SK-N-SH treated with all-trans-retinoic acid at 6 μM for 48 hours (cell line): Measurements from ENCODE around the gene ZBTB9.

ENCODE experiments used
- ATAC-seq: fragments of 200-7000 bp; cut with Tn5 transposase; 3 replicates; pipeline ENCODE4 v1.9.1; 2020; ENCODE audit warnings: mild to moderate bottlenecking, moderate library complexity
- BACH2 ChIP-seq: fragments of 250-450 bp; sonication (Bioruptor Pico); IDR thresholded peaks from 2 replicates; pipeline ENCODE4 v1.9.0; 2021; ENCODE audit warnings: mild to moderate bottlenecking, borderline replicate concordance
- CSDC2 ChIP-seq: fragments of 250-450 bp; sonication (Bioruptor Pico); IDR thresholded peaks from 2 replicates; pipeline ENCODE4 v1.5.0; 2020; ENCODE audit warnings: mild to moderate bottlenecking, moderate library complexity
- GLIS3 ChIP-seq: fragments of 250-450 bp; sonication (Bioruptor Pico); IDR thresholded peaks from 2 replicates; pipeline ENCODE4 v1.5.0; 2020; ENCODE audit warnings: mild to moderate bottlenecking, moderate library complexity
- OSR1 ChIP-seq: fragments of 250-450 bp; sonication (Bioruptor Pico); IDR thresholded peaks from 2 replicates; pipeline ENCODE4 v1.8.0; 2022; ENCODE audit warnings: moderate library complexity, mild to moderate bottlenecking, inconsistent platforms
- RARB ChIP-seq: fragments of 250-450 bp; sonication (Bioruptor Pico); IDR thresholded peaks from 2 replicates; pipeline ENCODE4 v1.8.0; 2021; ENCODE audit warnings: mild to moderate bottlenecking, moderate library complexity
- SNAI2 ChIP-seq: fragments of 250-450 bp; sonication (Bioruptor Pico); IDR thresholded peaks from 2 replicates; pipeline ENCODE4 v1.5.0; 2020; ENCODE audit warnings: mild to moderate bottlenecking, moderate library complexity
- TCF4 ChIP-seq: fragments of 250-450 bp; sonication (Bioruptor Pico); IDR thresholded peaks from 2 replicates; pipeline ENCODE4 v1.8.0; 2021; ENCODE audit warnings: mild to moderate bottlenecking, moderate library complexity, borderline replicate concordance
- TOX ChIP-seq: fragments of 250-450 bp; sonication (Bioruptor Pico); IDR thresholded peaks from 2 replicates; pipeline ENCODE4 v1.8.0; 2021; ENCODE audit warnings: mild to moderate bottlenecking, moderate library complexity, borderline replicate concordance
- ZC3H10 ChIP-seq: fragments of 250-450 bp; sonication (Bioruptor Pico); IDR thresholded peaks from 2 replicates; pipeline ENCODE4 v1.5.1; 2021; ENCODE audit warnings: mild to moderate bottlenecking, moderate library complexity
- ZFP3 ChIP-seq: fragments of 250-450 bp; sonication (Bioruptor Pico); IDR thresholded peaks from 2 replicates; pipeline ENCODE4 v1.5.0; 2020; ENCODE audit warnings: mild to moderate bottlenecking, moderate library complexity
- ZFP30 ChIP-seq: fragments of 450-650 bp; formaldehyde crosslinking; IDR thresholded peaks from 2 replicates; pipeline ENCODE4 v1.5.0; 2022; ENCODE audit warnings: mild to moderate bottlenecking, moderate library complexity
- ZNF565 ChIP-seq: fragments of 450-650 bp; formaldehyde crosslinking; conservative IDR thresholded peaks from 2 replicates; pipeline ENCODE4 v1.5.0; 2020; ENCODE audit warnings: low read depth, mild to moderate bottlenecking, moderate library complexity
- ZNF70 ChIP-seq: fragments of 450-650 bp; formaldehyde crosslinking; IDR thresholded peaks from 2 replicates; pipeline ENCODE4 v1.5.0; 2020; ENCODE audit warnings: mild to moderate bottlenecking, moderate library complexity
- ZNF8 ChIP-seq: fragments of 450-650 bp; formaldehyde crosslinking; IDR thresholded peaks from 2 replicates; pipeline ENCODE4 v1.5.0; 2020; ENCODE audit warnings: mild to moderate bottlenecking, moderate library complexity
- TF ChIP-seq, protein P1 (sequence below): fragments of 250-450 bp; sonication (Bioruptor Pico); IDR thresholded peaks from 2 replicates; pipeline ENCODE4 v1.8.0; 2020; ENCODE audit warnings: mild to moderate bottlenecking, moderate library complexity, borderline replicate concordance
- TF ChIP-seq, protein P2 (sequence below): fragments of 250-450 bp; sonication (Bioruptor Pico); IDR thresholded peaks from 2 replicates; pipeline ENCODE4 v1.5.1; 2020; ENCODE audit warnings: low read depth, mild to moderate bottlenecking, moderate library complexity
- TF ChIP-seq, protein P3 (sequence below): fragments of 250-450 bp; sonication (Bioruptor Pico); IDR thresholded peaks from 2 replicates; pipeline ENCODE4 v1.8.0; 2021; ENCODE audit warnings: low read depth, mild to moderate bottlenecking, moderate library complexity, borderline replicate concordance
- TF ChIP-seq, protein P4 (sequence below): fragments of 250-450 bp; sonication (Bioruptor Pico); IDR thresholded peaks from 2 replicates; pipeline ENCODE4 v1.5.1; 2021; ENCODE audit warnings: mild to moderate bottlenecking, moderate library complexity

ZBTB9 gene

DNA sequence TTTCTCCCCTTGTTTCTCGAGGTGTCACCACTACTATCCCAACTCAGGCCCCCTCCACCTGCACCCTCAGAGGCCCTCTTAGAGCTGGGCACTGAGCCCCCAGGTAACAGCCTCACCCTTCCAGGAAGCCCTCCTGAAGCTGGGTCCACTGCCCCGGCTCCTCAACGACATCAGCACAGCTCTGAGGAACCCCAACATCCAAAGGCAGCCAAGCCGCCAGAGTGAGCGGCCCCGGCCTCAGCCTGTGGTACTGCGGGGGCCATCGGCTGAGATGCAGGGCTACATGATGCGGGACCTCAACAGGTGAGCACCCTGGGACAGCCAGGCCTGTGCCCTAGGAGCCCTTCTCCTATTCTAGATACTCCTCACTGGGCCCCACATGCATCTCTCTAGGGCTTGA is 12.9 kb upstream of the ZBTB9 start:
- ATAC-seq: no peak
- TF ChIP-seq, protein P1, sequence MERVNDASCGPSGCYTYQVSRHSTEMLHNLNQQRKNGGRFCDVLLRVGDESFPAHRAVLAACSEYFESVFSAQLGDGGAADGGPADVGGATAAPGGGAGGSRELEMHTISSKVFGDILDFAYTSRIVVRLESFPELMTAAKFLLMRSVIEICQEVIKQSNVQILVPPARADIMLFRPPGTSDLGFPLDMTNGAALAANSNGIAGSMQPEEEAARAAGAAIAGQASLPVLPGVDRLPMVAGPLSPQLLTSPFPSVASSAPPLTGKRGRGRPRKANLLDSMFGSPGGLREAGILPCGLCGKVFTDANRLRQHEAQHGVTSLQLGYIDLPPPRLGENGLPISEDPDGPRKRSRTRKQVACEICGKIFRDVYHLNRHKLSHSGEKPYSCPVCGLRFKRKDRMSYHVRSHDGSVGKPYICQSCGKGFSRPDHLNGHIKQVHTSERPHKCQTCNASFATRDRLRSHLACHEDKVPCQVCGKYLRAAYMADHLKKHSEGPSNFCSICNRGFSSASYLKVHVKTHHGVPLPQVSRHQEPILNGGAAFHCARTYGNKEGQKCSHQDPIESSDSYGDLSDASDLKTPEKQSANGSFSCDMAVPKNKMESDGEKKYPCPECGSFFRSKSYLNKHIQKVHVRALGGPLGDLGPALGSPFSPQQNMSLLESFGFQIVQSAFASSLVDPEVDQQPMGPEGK (CRISPR knock-in tag): no peak
- TF ChIP-seq OSR1 (CRISPR knock-in tag) (no peak), ZC3H10 (CRISPR knock-in tag) (no peak), CSDC2 (CRISPR knock-in tag) (no peak), ZFP3 (CRISPR knock-in tag) (no peak), ZNF70 (CRISPR knock-in tag) (no peak), TOX (CRISPR knock-in tag) (no peak), TCF4 (CRISPR knock-in tag) (no peak), ZNF8 (CRISPR knock-in tag) (no peak), RARB (CRISPR knock-in tag) (no peak), ZFP30 (no peak), SNAI2 (CRISPR knock-in tag) (no peak)
- TF ChIP-seq, protein P2, sequence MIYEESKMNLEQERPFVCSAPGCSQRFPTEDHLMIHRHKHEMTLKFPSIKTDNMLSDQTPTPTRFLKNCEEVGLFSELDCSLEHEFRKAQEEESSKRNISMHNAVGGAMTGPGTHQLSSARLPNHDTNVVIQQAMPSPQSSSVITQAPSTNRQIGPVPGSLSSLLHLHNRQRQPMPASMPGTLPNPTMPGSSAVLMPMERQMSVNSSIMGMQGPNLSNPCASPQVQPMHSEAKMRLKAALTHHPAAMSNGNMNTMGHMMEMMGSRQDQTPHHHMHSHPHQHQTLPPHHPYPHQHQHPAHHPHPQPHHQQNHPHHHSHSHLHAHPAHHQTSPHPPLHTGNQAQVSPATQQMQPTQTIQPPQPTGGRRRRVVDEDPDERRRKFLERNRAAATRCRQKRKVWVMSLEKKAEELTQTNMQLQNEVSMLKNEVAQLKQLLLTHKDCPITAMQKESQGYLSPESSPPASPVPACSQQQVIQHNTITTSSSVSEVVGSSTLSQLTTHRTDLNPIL (CRISPR knock-in tag): no peak
- TF ChIP-seq, protein P3, sequence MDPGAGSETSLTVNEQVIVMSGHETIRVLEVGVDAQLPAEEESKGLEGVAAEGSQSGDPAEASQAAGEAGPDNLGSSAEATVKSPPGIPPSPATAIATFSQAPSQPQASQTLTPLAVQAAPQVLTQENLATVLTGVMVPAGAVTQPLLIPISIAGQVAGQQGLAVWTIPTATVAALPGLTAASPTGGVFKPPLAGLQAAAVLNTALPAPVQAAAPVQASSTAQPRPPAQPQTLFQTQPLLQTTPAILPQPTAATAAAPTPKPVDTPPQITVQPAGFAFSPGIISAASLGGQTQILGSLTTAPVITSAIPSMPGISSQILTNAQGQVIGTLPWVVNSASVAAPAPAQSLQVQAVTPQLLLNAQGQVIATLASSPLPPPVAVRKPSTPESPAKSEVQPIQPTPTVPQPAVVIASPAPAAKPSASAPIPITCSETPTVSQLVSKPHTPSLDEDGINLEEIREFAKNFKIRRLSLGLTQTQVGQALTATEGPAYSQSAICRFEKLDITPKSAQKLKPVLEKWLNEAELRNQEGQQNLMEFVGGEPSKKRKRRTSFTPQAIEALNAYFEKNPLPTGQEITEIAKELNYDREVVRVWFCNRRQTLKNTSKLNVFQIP: no peak
- TF ChIP-seq, protein P4, sequence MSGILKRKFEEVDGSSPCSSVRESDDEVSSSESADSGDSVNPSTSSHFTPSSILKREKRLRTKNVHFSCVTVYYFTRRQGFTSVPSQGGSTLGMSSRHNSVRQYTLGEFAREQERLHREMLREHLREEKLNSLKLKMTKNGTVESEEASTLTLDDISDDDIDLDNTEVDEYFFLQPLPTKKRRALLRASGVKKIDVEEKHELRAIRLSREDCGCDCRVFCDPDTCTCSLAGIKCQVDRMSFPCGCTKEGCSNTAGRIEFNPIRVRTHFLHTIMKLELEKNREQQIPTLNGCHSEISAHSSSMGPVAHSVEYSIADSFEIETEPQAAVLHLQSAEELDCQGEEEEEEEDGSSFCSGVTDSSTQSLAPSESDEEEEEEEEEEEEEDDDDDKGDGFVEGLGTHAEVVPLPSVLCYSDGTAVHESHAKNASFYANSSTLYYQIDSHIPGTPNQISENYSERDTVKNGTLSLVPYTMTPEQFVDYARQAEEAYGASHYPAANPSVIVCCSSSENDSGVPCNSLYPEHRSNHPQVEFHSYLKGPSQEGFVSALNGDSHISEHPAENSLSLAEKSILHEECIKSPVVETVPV: no peak

DNA sequence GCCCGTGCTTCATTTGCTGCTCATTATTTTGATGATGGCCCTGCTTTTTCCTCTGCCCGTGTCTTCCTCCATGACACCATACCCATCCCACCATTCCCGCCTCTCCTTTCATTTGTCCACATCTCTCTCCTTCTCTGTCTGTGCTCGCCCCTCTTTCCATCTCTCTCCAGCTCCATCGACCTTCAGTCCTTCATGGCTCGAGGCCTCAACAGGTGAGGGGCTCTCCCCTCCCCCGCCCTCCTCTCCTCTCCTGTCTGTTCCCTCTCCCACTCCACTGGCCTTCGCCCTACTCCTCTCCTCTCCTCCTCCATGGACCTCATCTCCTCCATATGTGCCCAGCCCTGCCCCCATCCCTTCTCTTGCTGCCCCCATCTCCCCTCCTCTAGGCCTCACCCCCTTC is 12.1 kb upstream of the ZBTB9 start:
- no peak for ATAC-seq
- TF ChIP-seq ZNF8 (CRISPR knock-in tag) (no peak), GLIS3 (CRISPR knock-in tag) (no peak), TOX (CRISPR knock-in tag) (no peak), ZNF565 (no peak), ZFP3 (CRISPR knock-in tag) (no peak), ZC3H10 (CRISPR knock-in tag) (no peak), BACH2 (CRISPR knock-in tag) (no peak), TCF4 (CRISPR knock-in tag) (no peak), CSDC2 (CRISPR knock-in tag) (no peak), SNAI2 (CRISPR knock-in tag) (no peak)
- TF ChIP-seq, protein P3: no peak
- TF ChIP-seq, protein P1 (CRISPR knock-in tag): no peak
- TF ChIP-seq, protein P2 (CRISPR knock-in tag): no peak

DNA sequence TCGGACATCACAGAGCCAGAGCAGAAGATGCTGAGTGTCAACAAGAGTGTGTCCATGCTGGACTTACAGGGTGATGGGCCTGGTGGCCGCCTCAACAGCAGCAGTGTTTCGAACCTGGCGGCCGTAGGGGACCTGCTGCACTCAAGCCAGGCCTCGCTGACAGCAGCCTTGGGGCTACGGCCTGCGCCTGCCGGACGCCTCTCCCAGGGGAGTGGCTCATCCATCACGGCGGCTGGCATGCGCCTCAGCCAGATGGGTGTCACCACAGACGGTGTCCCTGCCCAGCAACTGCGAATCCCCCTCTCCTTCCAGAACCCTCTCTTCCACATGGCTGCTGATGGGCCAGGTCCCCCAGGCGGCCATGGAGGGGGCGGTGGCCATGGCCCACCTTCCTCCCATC is 11.4 kb upstream of the ZBTB9 start:
- no peak for ATAC-seq
- TF ChIP-seq, protein P2 (CRISPR knock-in tag): no peak
- no peak for TF ChIP-seq ZNF8 (CRISPR knock-in tag)
- TF ChIP-seq, protein P1 (CRISPR knock-in tag): no peak
- TF ChIP-seq OSR1 (CRISPR knock-in tag): no peak
- no peak for TF ChIP-seq TCF4 (CRISPR knock-in tag)
- TF ChIP-seq GLIS3 (CRISPR knock-in tag): no peak
- no peak for TF ChIP-seq TOX (CRISPR knock-in tag)
- TF ChIP-seq BACH2 (CRISPR knock-in tag): no peak
